Astrocyte of the cerebellum (primary cell): Measurements from ENCODE around the gene LENEP.
"Not testable (repeated sequence)": the region's sequence is repeated elsewhere in the genome, so short reads cannot be mapped to it uniquely, and the experiment has no call there.

ENCODE experiments used
- DNase-seq: peaks from one replicate; pipeline ENCODE4 v3.0.0-alpha.2; 2011; ENCODE audit warnings: low read depth
- H3K4me3 ChIP-seq: 2 replicates; pipeline ENCODE4 v1.5.1; 2011; ENCODE audit warnings: mild to moderate bottlenecking, low read depth, low read length, moderate library complexity
- in situ Hi-C: cut with HindIII; loops from 2 replicates; pipeline ENCODE4 v1.10.0; 2017; ENCODE audit warnings: low sequenced_read_pairs
- TF ChIP-seq, protein P1 (sequence below): IDR thresholded peaks from 2 replicates; pipeline ENCODE4 v1.5.1; 2012; ENCODE audit warnings: low read length, low read depth, moderate library complexity, mild to moderate bottlenecking; ENCODE audit errors: missing control alignments

Gene LENEP

DNA sequence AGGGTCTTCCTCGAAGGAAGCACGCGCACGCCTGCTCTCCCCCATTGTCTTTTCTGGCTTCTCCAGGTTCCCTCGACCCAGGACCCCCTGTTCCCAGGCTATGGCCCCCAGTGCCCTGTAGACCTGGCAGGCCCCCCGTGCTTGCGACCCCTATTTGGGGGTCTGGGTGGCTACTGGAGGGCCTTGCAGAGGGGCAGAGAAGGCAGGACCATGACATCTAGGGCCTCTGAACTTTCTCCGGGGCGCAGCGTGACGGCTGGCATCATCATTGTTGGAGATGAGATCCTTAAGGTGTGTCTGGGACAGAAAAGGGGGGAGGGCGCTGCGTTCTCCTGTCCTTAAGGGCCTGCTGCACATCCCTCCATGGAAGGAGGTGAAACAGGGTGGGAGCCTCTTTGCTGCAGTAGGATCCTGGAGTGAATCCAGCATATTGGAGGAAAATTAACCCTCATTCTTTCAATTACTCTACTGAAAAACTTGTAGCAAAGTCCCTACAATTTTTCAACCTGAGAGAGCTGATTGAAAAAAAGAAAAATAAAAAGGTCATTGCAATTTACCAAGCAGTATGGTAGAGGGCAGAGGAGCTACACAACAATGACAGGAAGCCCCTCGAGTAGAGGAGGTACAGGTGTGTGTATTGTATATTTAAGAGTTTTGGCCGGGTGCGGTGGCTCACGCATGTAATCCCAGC is 9.5 kb upstream of the LENEP start:
- in situ Hi-C loops, result no loop called here
- H3K4me3 ChIP-seq, result peak overlapping the region; percentile 76
- TF ChIP-seq, protein P1, sequence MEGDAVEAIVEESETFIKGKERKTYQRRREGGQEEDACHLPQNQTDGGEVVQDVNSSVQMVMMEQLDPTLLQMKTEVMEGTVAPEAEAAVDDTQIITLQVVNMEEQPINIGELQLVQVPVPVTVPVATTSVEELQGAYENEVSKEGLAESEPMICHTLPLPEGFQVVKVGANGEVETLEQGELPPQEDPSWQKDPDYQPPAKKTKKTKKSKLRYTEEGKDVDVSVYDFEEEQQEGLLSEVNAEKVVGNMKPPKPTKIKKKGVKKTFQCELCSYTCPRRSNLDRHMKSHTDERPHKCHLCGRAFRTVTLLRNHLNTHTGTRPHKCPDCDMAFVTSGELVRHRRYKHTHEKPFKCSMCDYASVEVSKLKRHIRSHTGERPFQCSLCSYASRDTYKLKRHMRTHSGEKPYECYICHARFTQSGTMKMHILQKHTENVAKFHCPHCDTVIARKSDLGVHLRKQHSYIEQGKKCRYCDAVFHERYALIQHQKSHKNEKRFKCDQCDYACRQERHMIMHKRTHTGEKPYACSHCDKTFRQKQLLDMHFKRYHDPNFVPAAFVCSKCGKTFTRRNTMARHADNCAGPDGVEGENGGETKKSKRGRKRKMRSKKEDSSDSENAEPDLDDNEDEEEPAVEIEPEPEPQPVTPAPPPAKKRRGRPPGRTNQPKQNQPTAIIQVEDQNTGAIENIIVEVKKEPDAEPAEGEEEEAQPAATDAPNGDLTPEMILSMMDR, result no peak
- DNase-seq, result no peak

DNA sequence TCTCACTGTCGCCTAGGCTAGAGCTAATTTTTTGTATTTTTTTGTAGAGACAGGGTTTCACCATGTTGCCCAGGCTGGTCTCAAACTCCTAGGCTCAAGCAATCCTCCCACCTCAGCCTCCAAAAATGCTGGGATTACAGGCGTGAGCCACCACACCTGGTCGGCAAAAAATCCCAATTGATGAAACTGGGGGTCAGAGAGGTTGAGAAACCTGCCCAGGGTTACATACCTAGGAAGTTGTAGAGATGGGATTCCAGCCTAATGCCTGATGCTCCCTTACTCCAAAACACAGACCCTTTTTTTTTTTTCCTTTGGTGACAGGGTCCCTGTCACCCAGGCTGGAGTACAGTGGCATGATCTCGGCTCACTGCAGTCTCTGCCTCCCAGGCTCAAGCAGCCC is 6.7 kb upstream of the LENEP start:
- in situ Hi-C loops, DNase-seq, H3K4me3 ChIP-seq: not testable (repeated sequence)

DNA sequence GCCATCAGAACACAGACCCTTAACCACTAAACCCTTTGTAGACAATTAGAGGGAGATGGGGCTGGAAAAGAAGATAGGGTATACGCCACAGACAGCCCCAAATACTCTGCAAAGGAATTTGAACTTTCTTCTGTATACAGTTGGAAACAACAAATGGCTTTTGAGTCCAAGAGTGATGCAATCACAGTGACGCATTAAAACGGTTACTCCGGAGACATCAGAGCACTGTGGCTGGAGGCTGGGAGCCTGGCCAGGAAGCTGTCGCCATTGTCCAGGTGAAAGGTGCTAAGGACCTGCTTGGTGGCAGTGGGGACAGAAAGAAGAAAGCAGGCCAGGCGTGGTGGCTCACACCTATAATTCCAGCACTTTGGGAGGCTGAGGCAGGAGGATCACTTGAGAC is 6.1 kb upstream of the LENEP start:
- H3K4me3 ChIP-seq, result no peak overlapping the region
- TF ChIP-seq, protein P1, result no peak
- no peak for DNase-seq
- in situ Hi-C loops, result no loop called here

DNA sequence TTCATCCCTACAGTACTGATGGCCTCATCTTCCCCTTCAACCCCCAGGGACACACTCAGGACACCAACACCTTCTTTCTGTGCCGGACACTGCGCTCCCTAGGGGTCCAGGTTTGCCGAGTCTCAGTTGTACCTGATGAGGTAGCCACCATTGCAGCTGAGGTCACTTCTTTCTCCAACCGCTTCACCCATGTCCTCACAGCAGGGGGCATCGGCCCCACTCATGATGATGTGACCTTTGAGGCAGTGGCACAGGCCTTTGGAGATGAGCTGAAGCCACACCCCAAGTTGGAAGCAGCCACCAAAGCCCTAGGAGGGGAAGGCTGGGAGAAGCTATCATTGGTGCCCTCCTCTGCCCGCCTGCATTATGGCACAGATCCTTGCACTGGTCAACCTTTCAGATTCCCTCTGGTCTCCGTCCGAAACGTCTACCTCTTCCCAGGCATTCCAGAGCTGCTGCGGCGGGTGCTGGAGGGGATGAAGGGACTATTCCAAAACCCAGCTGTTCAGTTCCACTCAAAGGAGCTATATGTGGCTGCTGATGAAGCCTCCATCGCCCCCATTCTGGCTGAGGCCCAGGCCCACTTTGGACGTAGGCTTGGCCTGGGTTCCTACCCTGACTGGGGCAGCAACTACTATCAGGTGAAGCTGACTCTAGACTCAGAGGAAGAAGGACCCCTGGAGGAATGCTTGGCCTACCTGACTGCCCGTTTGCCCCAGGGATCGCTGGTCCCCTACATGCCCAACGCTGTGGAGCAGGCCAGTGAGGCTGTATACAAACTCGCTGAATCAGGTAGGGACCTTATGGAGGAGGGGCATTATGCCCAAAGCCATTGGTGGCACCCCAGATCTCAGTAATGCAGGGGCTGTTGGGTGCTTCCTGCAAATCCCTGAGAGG is 5.1 kb upstream of the LENEP start:
- no peak for DNase-seq
- TF ChIP-seq, protein P1, result no peak
- no peak overlapping the region for H3K4me3 ChIP-seq
- in situ Hi-C loops, result no loop called here

DNA sequence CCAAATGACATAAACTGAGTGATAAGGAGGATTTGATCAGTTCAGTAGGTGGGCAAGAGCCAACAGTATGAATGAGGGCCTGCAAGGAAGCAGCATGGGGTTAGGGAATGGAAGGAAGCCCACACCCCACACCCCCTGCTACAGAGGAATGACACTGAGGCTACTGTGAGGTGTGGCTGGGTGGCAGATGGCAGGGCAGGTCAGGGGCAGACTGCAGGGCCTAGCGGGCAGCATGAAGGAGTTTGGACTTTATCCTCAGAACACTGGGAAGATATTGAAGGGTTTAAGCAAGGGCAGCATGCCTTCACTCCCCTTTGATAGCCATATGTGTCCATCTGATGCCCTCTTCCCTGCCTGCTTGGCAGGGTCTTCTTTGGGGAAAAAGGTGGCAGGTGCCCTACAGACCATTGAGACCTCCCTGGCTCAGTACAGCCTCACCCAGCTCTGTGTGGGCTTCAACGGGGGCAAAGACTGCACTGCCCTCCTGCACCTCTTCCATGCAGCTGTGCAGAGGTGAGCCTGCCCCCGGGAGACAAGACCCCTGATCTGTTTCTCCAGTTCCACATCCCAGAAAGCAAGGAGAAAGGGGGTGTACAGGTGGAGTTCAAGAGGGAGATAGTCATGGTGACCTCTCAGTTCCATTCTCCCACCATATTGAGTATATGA is 4.1 kb upstream of the LENEP start:
- no peak for DNase-seq
- TF ChIP-seq, protein P1, result no peak
- in situ Hi-C loops, result no loop called here
- H3K4me3 ChIP-seq, result no peak overlapping the region

DNA sequence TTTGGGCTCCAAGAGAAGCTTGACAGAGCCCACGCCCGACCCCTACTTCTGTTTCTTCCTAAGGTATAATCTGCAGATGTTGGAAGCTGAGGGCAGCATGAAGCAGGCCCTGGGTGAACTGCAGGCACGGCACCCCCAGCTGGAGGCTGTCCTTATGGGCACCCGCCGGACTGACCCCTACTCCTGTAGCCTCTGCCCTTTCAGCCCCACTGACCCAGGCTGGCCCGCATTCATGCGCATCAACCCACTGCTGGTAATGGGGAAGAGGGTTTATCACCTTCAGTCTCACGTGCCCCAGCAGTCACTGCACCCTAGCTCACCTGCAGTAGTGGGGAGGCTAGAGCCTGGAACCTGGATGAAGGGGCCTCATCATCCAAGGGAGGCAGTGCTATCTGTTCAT is 3.1 kb upstream of the LENEP start:
- TF ChIP-seq, protein P1, result no peak
- no peak overlapping the region for H3K4me3 ChIP-seq
- no peak for DNase-seq
- in situ Hi-C loops, result no loop called here
